HCT116 (cell line): ENCODE results near the gene CD3E. TPM values are rescaled to one million over a fixed set of nuclear protein-coding genes. Genes with fewer than 3 reads are reported as not detected.

Source experiments
- ATAC-seq: fragments of 200-7000 bp; cut with Tn5 transposase; 2 replicates; pipeline ENCODE4 v1.9.1; 2020; ENCODE audit warnings: mild to moderate bottlenecking, moderate library complexity
- BruUV-seq: library from RNA; stranded (reverse); fragments of 400-500 nt; replicated peaks from 2 replicates; lab custom pipeline; 2021; lab: Mats Ljungman, UMichigan
- CTCF ChIA-PET: fragments of 300-600 bp; sonication (Branson Sonifier 250); formaldehyde crosslinking; loops from one replicate; lab custom pipeline; 2021; ENCODE audit warnings: antibody characterized with exemption; lab: Charles Lee
- POLR2A ChIA-PET: fragments of 300-600, 350-600 bp; sonication (Branson Sonifier 250); formaldehyde crosslinking; loops from one replicate; lab custom pipeline; 2021; ENCODE audit warnings: antibody characterized with exemption; lab: Charles Lee
- RAD21 ChIA-PET, 2 experiments: fragments of 300-600 bp; sonication (Branson Sonifier 250); formaldehyde crosslinking; loops; one replicate each; lab custom pipeline; 2023; ENCODE audit warnings: low total read pairs in 2 of 2; ENCODE audit not compliant: uncharacterized antibody in 2 of 2, unreplicated experiment in 2 of 2, low non-redundant PET in 1 of 2; lab: Charles Lee
- DNase-seq: peaks from one replicate; pipeline ENCODE4 v3.0.0-alpha.2; 2010; ENCODE audit warnings: low read depth, low spot score
- H2AFZ ChIP-seq: fragments of 200-600 bp; shearing (Covaris generic), sonication (generic); 2 replicates; pipeline ENCODE4 v1.6.1; 2017; ENCODE audit warnings: low read depth, mixed run types, mixed read lengths, antibody characterized with exemption, low read length; ENCODE audit not compliant: poor library complexity, severe bottlenecking
- H3K27ac ChIP-seq: 2 replicates; pipeline ENCODE4 v1.5.1; 2012; ENCODE audit warnings: low read depth, low read length
- H3K27me3 ChIP-seq: fragments of 200-600 bp; sonication (generic); 2 replicates; pipeline ENCODE4 v1.6.1; 2016; ENCODE audit warnings: mixed run types, low read length, mixed read lengths; ENCODE audit not compliant: insufficient read depth
- H3K36me3 ChIP-seq, 2 experiments: fragments of 200-500 bp in 1 of 2; fragments of 200-600 bp in 1 of 2; sonication (Bioruptor generic) in 1 of 2; sonication (generic) in 1 of 2; 2 replicates each; pipeline versions ENCODE4 v1.5.1 to v1.6.1; 2014 to 2016; ENCODE audit warnings: low read length in 2 of 2, inconsistent platforms in 1 of 2, mixed read lengths in 1 of 2, mixed run types in 1 of 2; ENCODE audit not compliant: insufficient read depth in 2 of 2, control insufficient read depth in 1 of 2
- H3K4me1 ChIP-seq, 2 experiments: fragments of 200-600 bp in 1 of 2; sonication (generic) in 1 of 2; 2 replicates each; pipeline versions ENCODE4 v1.5.1 to v1.6.1; 2012 to 2017; ENCODE audit warnings: low read length in 2 of 2, inconsistent platforms in 1 of 2, mild to moderate bottlenecking in 1 of 2, mixed read lengths in 1 of 2, mixed run types in 1 of 2, moderate library complexity in 1 of 2; ENCODE audit not compliant: insufficient read depth in 2 of 2, control insufficient read depth in 1 of 2
- H3K4me2 ChIP-seq: fragments of 200-600 bp; sonication (generic); 2 replicates; pipeline ENCODE4 v1.6.1; 2017; ENCODE audit warnings: mixed run types, low read length, mixed read lengths
- H3K4me3 ChIP-seq, 2 experiments: fragments of 200-600 bp in 1 of 2; sonication (generic) in 1 of 2; replicated peaks in 1 of 2; 2 replicates each; pipeline ENCODE4 v1.5.1; 2011 to 2016; ENCODE audit warnings: low read length in 2 of 2, control low read depth in 1 of 2, low read depth in 1 of 2, mild to moderate bottlenecking in 1 of 2, mixed read lengths in 1 of 2, mixed run types in 1 of 2
- H3K79me2 ChIP-seq: fragments of 200-600 bp; sonication (generic); 2 replicates; pipeline ENCODE4 v1.6.1; 2017; ENCODE audit warnings: mild to moderate bottlenecking, mixed run types, low read length, moderate library complexity, mixed read lengths; ENCODE audit not compliant: insufficient read depth
- H3K9ac ChIP-seq: fragments of 200-600 bp; sonication (generic); 2 replicates; pipeline ENCODE4 v1.6.1; 2016; ENCODE audit warnings: low read length, mixed read lengths
- H3K9me2 ChIP-seq: fragments of 200-600 bp; sonication (generic), shearing (Covaris generic); 2 replicates; pipeline ENCODE4 v1.6.1; 2017; ENCODE audit warnings: mixed run types, mild to moderate bottlenecking, moderate library complexity; ENCODE audit not compliant: insufficient read depth
- H3K9me3 ChIP-seq, 2 experiments: fragments of 200-500 bp in 1 of 2; fragments of 200-600 bp in 1 of 2; sonication (Bioruptor generic) in 1 of 2; sonication (generic) in 1 of 2; 2 replicates each; pipeline ENCODE4 v1.6.1; 2014 to 2017; ENCODE audit warnings: low read length in 2 of 2, mixed read lengths in 2 of 2, inconsistent platforms in 1 of 2, low read depth in 1 of 2, mild to moderate bottlenecking in 1 of 2, mixed run types in 1 of 2, moderate library complexity in 1 of 2; ENCODE audit not compliant: control insufficient read depth in 1 of 2, insufficient read depth in 1 of 2
- H4K20me1 ChIP-seq: fragments of 200-600 bp; sonication (generic), shearing (Covaris generic); 2 replicates; pipeline ENCODE4 v1.6.1; 2017; ENCODE audit warnings: mixed run types, mild to moderate bottlenecking, moderate library complexity; ENCODE audit not compliant: insufficient read depth
- CBX3 ChIP-seq: IDR thresholded peaks from 2 replicates; pipeline ENCODE4 v1.6.1; 2012; ENCODE audit warnings: low read depth
- EGR1 ChIP-seq: IDR thresholded peaks from 2 replicates; pipeline ENCODE4 v1.6.1; 2012; ENCODE audit warnings: low read depth
- EZH2 ChIP-seq: fragments of 200-600 bp; sonication (generic); IDR thresholded peaks from 2 replicates; pipeline ENCODE4 v1.6.1; 2017; ENCODE audit warnings: antibody characterized with exemption, mixed run types
- FOSL1 ChIP-seq: IDR thresholded peaks from 2 replicates; pipeline ENCODE4 v1.6.1; 2012; ENCODE audit warnings: low read depth
- POLR2A ChIP-seq: IDR thresholded peaks from 2 replicates; pipeline ENCODE4 v1.7.0; 2011; ENCODE audit warnings: borderline replicate concordance; ENCODE audit not compliant: insufficient read depth, insufficient read length; ENCODE audit errors: extremely low read depth
- SP1 ChIP-seq: IDR thresholded peaks from 2 replicates; pipeline ENCODE4 v1.6.1; 2012; ENCODE audit warnings: low read depth
- TCF7L2 ChIP-seq: IDR thresholded peaks from 2 replicates; pipeline ENCODE4 v1.7.0; 2011; ENCODE audit warnings: borderline replicate concordance, inconsistent platforms; ENCODE audit not compliant: insufficient read depth, insufficient read length; ENCODE audit errors: extremely low read depth
- ZNF274 ChIP-seq: fragments of 200-500 bp; sonication (Bioruptor generic); IDR thresholded peaks from 2 replicates; pipeline ENCODE4 v1.6.1; 2014; ENCODE audit warnings: mild to moderate bottlenecking, low read depth, low read length, inconsistent platforms
- intact Hi-C: fragments of 100-400 bp; cut with micrococcal nuclease; formaldehyde crosslinking; loops from 2 replicates; pipeline ENCODE4 v1.10.0; 2022
- total RNA-seq: library from RNA; stranded (reverse); gene quantifications from one replicate; pipeline ENCODE4 v1.2.1, GENCODE V29; 2021; ENCODE audit not compliant: unreplicated experiment
- TF ChIP-seq, protein P1 (sequence below): IDR thresholded peaks from 2 replicates; pipeline ENCODE4 v1.6.1; 2011; ENCODE audit warnings: mild to moderate bottlenecking, low read length, moderate library complexity; ENCODE audit not compliant: insufficient replicate concordance; ENCODE audit errors: extremely low read depth
- TF ChIP-seq, protein P2 (sequence below), 3 experiments: fragments of 200-600 bp in 1 of 3; sonication (generic) in 1 of 3; IDR thresholded peaks in 2 of 3; conservative IDR thresholded peaks in 1 of 3; 2 replicates each; pipeline ENCODE4 v1.5.1; 2012 to 2017; ENCODE audit warnings: low read depth in 2 of 3, low read length in 2 of 3, antibody characterized with exemption in 1 of 3, borderline replicate concordance in 1 of 3, control low read depth in 1 of 3, mild to moderate bottlenecking in 1 of 3, mixed read lengths in 1 of 3, mixed run types in 1 of 3, moderate library complexity in 1 of 3; ENCODE audit not compliant: insufficient read depth in 1 of 3
- TF ChIP-seq, protein P3 (sequence below): IDR thresholded peaks from 2 replicates; pipeline ENCODE4 v1.6.1; 2012
- TF ChIP-seq, protein P4 (sequence below): IDR thresholded peaks from 2 replicates; pipeline ENCODE4 v1.6.1; 2012; ENCODE audit warnings: low read depth
- TF ChIP-seq, protein P5 (sequence below): IDR thresholded peaks from 2 replicates; pipeline ENCODE4 v1.6.1; 2012

The CD3E gene
- total RNA-seq, 1 experiment from 2014 or later: 0.79 TPM

DNA sequence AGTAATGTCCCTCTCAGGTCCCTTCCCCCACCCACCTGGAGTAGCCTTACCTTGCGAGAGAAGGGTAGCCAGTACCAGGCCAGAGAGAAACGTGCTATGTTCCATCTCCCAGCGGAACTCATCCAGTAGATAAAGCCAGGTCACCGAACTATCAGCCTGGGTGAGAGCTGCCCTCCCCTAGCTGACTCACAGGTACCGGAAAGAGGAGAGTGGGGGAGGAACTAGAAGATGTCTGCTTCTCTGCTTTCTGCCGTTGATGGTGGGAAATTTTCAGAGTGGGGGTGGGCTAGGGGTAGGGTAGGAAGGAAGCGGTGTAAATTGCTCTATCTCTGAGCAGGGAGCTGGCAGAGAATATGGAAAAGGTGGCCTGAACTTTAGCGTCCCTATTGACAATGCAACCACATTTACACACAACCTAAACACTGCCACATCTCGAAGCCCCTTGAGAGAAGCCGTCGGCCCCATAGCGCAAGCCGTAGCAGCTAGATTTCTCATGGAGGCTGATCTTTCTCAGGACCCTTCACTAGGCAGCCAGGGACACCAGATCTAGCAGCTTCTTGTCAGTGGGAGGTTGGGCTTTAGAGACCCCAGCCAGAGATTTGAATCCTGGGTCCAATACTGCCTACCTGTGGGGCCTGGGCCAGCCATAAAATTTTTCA, 38.1 kb downstream of the CD3E start, which contains the start of gene CD3D (continued):
- TF ChIP-seq, protein P1, sequence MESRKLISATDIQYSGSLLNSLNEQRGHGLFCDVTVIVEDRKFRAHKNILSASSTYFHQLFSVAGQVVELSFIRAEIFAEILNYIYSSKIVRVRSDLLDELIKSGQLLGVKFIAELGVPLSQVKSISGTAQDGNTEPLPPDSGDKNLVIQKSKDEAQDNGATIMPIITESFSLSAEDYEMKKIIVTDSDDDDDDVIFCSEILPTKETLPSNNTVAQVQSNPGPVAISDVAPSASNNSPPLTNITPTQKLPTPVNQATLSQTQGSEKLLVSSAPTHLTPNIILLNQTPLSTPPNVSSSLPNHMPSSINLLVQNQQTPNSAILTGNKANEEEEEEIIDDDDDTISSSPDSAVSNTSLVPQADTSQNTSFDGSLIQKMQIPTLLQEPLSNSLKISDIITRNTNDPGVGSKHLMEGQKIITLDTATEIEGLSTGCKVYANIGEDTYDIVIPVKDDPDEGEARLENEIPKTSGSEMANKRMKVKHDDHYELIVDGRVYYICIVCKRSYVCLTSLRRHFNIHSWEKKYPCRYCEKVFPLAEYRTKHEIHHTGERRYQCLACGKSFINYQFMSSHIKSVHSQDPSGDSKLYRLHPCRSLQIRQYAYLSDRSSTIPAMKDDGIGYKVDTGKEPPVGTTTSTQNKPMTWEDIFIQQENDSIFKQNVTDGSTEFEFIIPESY: no peak
- TF ChIP-seq POLR2A (no peak), CBX3 (no peak)
- TF ChIP-seq, protein P2, sequence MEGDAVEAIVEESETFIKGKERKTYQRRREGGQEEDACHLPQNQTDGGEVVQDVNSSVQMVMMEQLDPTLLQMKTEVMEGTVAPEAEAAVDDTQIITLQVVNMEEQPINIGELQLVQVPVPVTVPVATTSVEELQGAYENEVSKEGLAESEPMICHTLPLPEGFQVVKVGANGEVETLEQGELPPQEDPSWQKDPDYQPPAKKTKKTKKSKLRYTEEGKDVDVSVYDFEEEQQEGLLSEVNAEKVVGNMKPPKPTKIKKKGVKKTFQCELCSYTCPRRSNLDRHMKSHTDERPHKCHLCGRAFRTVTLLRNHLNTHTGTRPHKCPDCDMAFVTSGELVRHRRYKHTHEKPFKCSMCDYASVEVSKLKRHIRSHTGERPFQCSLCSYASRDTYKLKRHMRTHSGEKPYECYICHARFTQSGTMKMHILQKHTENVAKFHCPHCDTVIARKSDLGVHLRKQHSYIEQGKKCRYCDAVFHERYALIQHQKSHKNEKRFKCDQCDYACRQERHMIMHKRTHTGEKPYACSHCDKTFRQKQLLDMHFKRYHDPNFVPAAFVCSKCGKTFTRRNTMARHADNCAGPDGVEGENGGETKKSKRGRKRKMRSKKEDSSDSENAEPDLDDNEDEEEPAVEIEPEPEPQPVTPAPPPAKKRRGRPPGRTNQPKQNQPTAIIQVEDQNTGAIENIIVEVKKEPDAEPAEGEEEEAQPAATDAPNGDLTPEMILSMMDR (IDR thresholded peaks at IDR 0.05 in 2 of 3, conservative IDR thresholded peaks at IDR 0.05 in 1 of 3; ENCODE audit: borderline replicate concordance in 1 of 3, insufficient read depth in 1 of 3, low read depth in 2 of 3, low read length in 2 of 3): no peak
- TF ChIP-seq, all 23 proteins: peak for 0

DNA sequence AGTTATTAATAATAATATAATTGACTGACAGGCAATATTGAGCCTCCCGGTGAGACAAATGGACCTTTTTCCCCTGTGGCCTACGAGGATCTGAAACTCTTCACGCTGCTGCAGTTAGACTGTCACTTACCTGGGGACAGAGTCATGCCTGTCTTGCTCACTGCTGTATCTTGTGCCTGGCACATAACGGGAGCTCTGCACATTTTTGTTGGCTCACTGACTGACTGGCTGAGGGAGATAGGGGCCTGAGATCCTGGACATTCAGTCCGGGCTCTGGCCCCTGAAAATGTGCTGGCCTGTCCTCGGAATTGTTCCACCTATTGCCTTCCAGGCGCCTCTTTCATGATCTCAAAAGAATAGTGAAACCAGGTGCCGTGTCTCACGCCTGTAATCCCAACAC, 38.7 kb downstream of the CD3E start:
- RAD21 ChIA-PET: no interaction called here
- ATAC-seq (no peak), DNase-seq (no peak)
- Histone ChIP-seq H4K20me1 (no peaks in the 10 kb centered on the region), H3K4me3 (no peak overlapping the region), H3K9ac (no peak overlapping the region), H2AFZ (no peak overlapping the region), H3K9me3 (no peaks in the 10 kb centered on the region), H3K27ac (no peak overlapping the region), H3K4me1 (peaks cover 0 to 4% of the 10 kb centered on the region in 2 experiments; a peak in 2 of 4 replicates), H3K36me3 (no peaks in the 10 kb centered on the region), H3K9me2 (no peaks in the 10 kb centered on the region), H3K27me3 (peaks cover 8% of the 10 kb centered on the region; the same call in 1 of the 2 replicates), H3K79me2 (no peaks in the 10 kb centered on the region), H3K4me2 (no peak overlapping the region)
- no TSS peak for BruUV-seq
- POLR2A ChIA-PET: no interaction called here
- intact Hi-C loops: no loop called here
- CTCF ChIA-PET: no interaction called here
- TF ChIP-seq POLR2A: no peak
- TF ChIP-seq EZH2: no peak
- TF ChIP-seq TCF7L2: no peak
- no peak for TF ChIP-seq CBX3
- TF ChIP-seq, protein P3, sequence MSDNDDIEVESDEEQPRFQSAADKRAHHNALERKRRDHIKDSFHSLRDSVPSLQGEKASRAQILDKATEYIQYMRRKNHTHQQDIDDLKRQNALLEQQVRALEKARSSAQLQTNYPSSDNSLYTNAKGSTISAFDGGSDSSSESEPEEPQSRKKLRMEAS: no peak
- no peak for TF ChIP-seq FOSL1
- TF ChIP-seq, protein P4, sequence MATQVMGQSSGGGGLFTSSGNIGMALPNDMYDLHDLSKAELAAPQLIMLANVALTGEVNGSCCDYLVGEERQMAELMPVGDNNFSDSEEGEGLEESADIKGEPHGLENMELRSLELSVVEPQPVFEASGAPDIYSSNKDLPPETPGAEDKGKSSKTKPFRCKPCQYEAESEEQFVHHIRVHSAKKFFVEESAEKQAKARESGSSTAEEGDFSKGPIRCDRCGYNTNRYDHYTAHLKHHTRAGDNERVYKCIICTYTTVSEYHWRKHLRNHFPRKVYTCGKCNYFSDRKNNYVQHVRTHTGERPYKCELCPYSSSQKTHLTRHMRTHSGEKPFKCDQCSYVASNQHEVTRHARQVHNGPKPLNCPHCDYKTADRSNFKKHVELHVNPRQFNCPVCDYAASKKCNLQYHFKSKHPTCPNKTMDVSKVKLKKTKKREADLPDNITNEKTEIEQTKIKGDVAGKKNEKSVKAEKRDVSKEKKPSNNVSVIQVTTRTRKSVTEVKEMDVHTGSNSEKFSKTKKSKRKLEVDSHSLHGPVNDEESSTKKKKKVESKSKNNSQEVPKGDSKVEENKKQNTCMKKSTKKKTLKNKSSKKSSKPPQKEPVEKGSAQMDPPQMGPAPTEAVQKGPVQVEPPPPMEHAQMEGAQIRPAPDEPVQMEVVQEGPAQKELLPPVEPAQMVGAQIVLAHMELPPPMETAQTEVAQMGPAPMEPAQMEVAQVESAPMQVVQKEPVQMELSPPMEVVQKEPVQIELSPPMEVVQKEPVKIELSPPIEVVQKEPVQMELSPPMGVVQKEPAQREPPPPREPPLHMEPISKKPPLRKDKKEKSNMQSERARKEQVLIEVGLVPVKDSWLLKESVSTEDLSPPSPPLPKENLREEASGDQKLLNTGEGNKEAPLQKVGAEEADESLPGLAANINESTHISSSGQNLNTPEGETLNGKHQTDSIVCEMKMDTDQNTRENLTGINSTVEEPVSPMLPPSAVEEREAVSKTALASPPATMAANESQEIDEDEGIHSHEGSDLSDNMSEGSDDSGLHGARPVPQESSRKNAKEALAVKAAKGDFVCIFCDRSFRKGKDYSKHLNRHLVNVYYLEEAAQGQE: no peak
- TF ChIP-seq ZNF274: no peak
- TF ChIP-seq SP1: no peak
- TF ChIP-seq EGR1: no peak
- TF ChIP-seq, protein P5, sequence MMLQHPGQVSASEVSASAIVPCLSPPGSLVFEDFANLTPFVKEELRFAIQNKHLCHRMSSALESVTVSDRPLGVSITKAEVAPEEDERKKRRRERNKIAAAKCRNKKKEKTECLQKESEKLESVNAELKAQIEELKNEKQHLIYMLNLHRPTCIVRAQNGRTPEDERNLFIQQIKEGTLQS: no peak
